ENCODE data around the gene ZGPAT. TPM values are rescaled to one million over a fixed set of nuclear protein-coding genes. Genes with fewer than 3 reads are reported as not detected.
"Not testable (repeated sequence)": the region's sequence is repeated elsewhere in the genome, so short reads cannot be mapped to it uniquely, and the experiment has no call there.

The ZGPAT gene
- total and polyA plus RNA-seq, 2 of the 4 experiments (the other 2 are of a cell fraction) = 13.4 to 20.2 TPM

DNA sequence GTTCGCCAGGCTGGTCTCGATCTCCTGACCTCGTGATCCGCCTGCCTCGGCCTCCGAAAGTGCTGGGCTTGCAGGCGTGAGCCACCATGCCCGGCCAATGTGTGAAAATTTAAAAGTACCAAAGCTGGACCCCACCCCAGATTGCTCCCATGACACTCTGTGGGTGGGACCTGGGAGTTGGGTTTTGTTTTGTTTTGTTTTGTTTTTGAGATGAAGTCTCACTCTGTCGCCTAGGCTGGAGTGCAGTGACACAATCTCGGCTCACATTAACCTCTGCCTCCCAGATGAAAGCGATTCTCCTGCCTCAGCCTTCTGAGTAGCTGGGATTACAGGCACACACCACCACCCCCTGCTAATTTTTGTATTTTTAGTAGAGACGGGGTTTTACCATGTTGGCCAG lies 36.1 kb upstream of the ZGPAT start:
- POLR2A ChIA-PET (ENCODE audit: unreplicated experiment); dilution Hi-C loops (cut with HindIII; ENCODE audit: low sequenced_read_pairs, unreplicated experiment): not testable (repeated sequence)

More for the DNA sequence above, 36.1 kb upstream of the ZGPAT start:
- H3K4me3 ChIP-seq (ENCODE audit: insufficient read depth, low read depth, low read length); H3K4me1 ChIP-seq (ENCODE audit: control insufficient read depth, insufficient read depth, low read length); H3K56ac ChIP-seq (ENCODE audit: extremely low read depth, insufficient read depth, low read length); H3K4ac ChIP-seq (ENCODE audit: low read depth, low read length); H3K79me1 ChIP-seq (ENCODE audit: low read depth in 1 of 2, low read length in 2 of 2); H2BK120ac ChIP-seq (ENCODE audit: low read depth, low read length); H4K20me1 ChIP-seq (ENCODE audit: insufficient read depth, low read length); H2BK20ac ChIP-seq (ENCODE audit: low read depth, low read length); BruUV-seq (replicated peaks); H4K91ac ChIP-seq (ENCODE audit: insufficient read depth, low read depth, low read length); CTCF ChIA-PET; H2BK5ac ChIP-seq (ENCODE audit: low read depth, low read length, poor library complexity, severe bottlenecking); H2AFZ ChIP-seq (replicated peaks; ENCODE audit: low read length, poor library complexity); H3K18ac ChIP-seq (ENCODE audit: low read depth, low read length); DNase-seq; intact Hi-C loops (cut with micrococcal nuclease); ATAC-seq (ENCODE audit: low read depth); H3K9me1 ChIP-seq (ENCODE audit: insufficient read depth, low read length); H3K27me3 ChIP-seq (ENCODE audit: control insufficient read depth, insufficient read depth, low read length); H3K4me2 ChIP-seq (ENCODE audit: low read depth, low read length); H3K14ac ChIP-seq (replicated peaks; ENCODE audit: low read depth, low read length); H3K23ac ChIP-seq (ENCODE audit: low read depth, low read length); H2BK15ac ChIP-seq (ENCODE audit: low read depth, low read length); H3K27ac ChIP-seq (ENCODE audit: insufficient read depth, low read length); in situ Hi-C loops (cut with MboI; ENCODE audit: low sequenced_read_pairs); H2AK9ac ChIP-seq (replicated peaks; ENCODE audit: low read depth, low read length, poor library complexity); H3K9me3 ChIP-seq (ENCODE audit: control insufficient read depth, insufficient read depth, low read length); H4K5ac ChIP-seq (ENCODE audit: low read depth, low read length); H4K8ac ChIP-seq (ENCODE audit: low read depth in 2 of 2, low read length in 2 of 2); H2AK5ac ChIP-seq (ENCODE audit: low read depth, low read length); H3K9ac ChIP-seq (ENCODE audit: low read depth, low read length): not testable (repeated sequence)
- H3K36me3 ChIP-seq (ENCODE audit: control insufficient read depth, insufficient read depth, low read length) = peaks cover 49% of the 10 kb centered on the region
- WGBS, 2 experiments (ENCODE audit: extremely low coverage in 2 of 2, insufficient read length in 1 of 2) = no CpG with 5 or more reads among the region's 12 CpGs

All from IMR-90 (cell line).